Measurements from ENCODE around the gene PHF21A. TPM values are rescaled to one million over a fixed set of nuclear protein-coding genes. Genes with fewer than 3 reads are reported as not detected.
A peak's percentile ranks its signal among the peaks of the same experiment; 100 is the strongest.

The PHF21A gene
- total RNA-seq, 1 experiment from 2014 or later, result 29.4 TPM

DNA sequence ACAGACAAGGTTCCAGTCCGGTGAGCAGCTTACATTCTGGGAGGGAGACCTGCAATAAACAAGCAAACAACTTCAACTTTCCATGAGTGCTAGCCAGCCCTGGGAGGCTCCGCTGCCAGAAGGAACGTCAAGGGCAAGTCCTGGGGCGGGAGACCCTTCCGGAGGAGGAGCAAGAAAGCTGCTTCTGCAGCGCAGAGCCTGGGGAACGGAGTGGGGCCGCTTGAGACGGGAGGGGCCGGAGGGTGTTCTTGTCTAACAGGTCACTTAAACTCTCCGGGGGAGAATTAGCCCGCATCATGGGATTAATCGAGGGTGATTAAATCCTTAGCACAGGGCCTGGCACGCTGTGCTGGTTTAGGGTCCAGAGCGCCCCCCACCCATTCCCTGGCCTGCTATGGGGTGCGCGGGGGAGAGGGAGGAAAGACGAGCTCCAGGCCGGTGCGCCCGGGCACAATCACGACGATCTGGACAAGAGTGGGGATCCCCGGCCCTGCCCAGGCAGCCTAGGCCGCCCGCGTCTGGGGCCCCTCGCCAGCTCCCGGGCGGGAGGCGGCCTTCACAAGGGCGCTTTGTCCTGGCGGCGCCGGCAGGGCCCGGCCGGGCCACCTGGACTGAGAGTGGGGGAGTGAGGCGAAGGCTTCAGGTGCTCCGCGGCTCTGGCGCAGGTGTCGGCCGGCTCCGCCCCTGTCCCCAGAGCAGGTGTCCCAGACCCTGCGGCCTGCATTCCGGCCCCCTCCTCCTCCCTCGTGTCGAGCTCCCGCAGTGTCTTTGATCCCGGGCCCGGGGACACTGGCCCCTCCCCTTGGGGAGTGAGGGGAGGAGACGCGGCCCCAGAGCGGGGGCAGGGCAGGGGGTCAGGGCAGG is 199.5 kb downstream of the PHF21A start (continued):
- TF ChIP-seq, protein P1, sequence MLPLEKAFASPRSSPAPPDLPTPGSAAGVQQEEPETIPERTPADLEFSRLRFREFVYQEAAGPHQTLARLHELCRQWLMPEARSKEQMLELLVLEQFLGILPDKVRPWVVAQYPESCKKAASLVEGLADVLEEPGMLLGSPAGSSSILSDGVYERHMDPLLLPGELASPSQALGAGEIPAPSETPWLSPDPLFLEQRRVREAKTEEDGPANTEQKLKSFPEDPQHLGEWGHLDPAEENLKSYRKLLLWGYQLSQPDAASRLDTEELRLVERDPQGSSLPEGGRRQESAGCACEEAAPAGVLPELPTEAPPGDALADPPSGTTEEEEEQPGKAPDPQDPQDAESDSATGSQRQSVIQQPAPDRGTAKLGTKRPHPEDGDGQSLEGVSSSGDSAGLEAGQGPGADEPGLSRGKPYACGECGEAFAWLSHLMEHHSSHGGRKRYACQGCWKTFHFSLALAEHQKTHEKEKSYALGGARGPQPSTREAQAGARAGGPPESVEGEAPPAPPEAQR (CRISPR knock-in tag; IDR thresholded peaks at IDR 0.05), result no peak
- TF ChIP-seq PRRX2 (CRISPR knock-in tag; IDR thresholded peaks at IDR 0.05), result no peak
- 0 out of 2 replicates have a peak, but pooled peaks have one; percentile 64 for TF ChIP-seq KAT7 (CRISPR knock-in tag; IDR thresholded peaks at IDR 0.05; ENCODE audit: borderline replicate concordance)
- peak; percentile 93; the same call in 1 of the 2 replicates for TF ChIP-seq SP1 (CRISPR knock-in tag; conservative IDR thresholded peaks at IDR 0.05)
- no peak; the same call in 1 of the 2 replicates for TF ChIP-seq ZNF317 (CRISPR knock-in tag; IDR thresholded peaks at IDR 0.05; ENCODE audit: borderline replicate concordance, low read depth)
- peak; percentile 80 for TF ChIP-seq ZNF121 (CRISPR knock-in tag; IDR thresholded peaks at IDR 0.05)
- 0 out of 2 replicates have a peak, but pooled peaks have one; percentile 33 for TF ChIP-seq SMAD3 (CRISPR knock-in tag; IDR thresholded peaks at IDR 0.05; ENCODE audit: borderline replicate concordance)
- TF ChIP-seq GABPB1 (CRISPR knock-in tag; IDR thresholded peaks at IDR 0.05), result peak; percentile 45; the same call in 1 of the 2 replicates
- TF ChIP-seq ZNF423 (CRISPR knock-in tag; IDR thresholded peaks at IDR 0.05), result peak; percentile 63

DNA sequence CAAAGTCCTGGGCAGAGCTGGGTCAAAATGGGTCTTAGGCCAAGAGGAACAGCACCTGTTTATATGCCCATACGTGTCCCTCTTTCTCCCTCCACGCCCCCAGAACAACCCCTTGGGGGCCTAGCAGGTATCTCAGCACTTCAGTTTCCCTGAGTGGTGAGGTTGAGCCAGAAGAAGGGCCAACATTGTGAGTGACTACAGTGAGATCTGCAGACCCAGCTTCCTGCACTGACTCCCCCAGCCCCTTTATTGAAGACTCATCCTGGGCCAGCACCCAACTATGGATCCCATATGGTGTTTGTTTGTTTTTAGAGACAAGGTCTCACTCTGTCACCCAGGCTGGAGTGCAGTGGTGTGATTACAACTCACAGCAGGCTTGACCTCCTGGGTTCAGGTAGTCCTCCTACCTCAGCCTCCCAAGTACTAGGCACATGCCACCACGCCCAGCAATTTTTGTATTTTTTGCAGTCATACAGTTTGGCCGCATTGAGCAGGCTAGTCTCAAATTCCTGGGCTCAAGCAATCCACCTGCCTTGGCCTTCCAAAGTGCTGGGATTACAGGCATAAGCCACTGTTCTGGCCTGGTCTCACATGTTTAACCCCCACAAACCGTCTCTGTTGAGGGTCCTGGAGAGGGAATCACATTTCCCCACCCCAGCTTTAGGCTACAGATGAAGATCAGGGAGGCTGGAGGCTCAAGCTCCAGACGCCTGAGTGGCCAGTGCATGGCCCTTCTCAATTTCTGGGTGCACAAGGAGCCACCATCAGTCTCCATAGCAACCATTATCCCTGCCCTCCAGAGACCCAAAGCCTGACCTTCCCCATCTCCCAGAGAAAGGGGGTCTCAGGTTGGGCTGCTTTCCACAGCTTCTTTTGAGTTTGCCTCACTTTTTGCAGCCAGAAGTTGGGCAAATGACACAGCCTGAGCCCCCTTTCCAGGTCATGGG is 200.4 kb downstream of the PHF21A start:
- DNase-seq (ENCODE audit: low spot score) (no peak), ATAC-seq (no peak)
- Mint-ChIP-seq H3K27me3 (ENCODE audit: low read depth) (peaks cover 2% of the 10 kb centered on the region; the same call in 1 of the 2 replicates), H3K4me1 (peaks cover 39% of the 10 kb centered on the region), H3K4me3 (peak overlapping the region; percentile 72), H3K9me3 (no peaks in the 10 kb centered on the region), H3K27ac (peak overlapping the region; percentile 99), H3K36me3 (peaks cover 5% of the 10 kb centered on the region)
- ChIA-PET CTCF (interaction anchor here (1.2 to 4.0 kb wide), 8 partner anchors 23 to 432 kb away, joined by 3 to 33 read pairs (median 6); no protein-coding TSS in a partner anchor), POLR2A (interaction anchor here (1.0 to 1.6 kb wide), 8 partner anchors 15 to 323 kb away, joined by 3 to 12 read pairs (median 5); no protein-coding TSS in a partner anchor)
- TF ChIP-seq ATF1 (CRISPR knock-in tag; IDR thresholded peaks at IDR 0.05), result no peak
- no peak for TF ChIP-seq SMAD3 (CRISPR knock-in tag; IDR thresholded peaks at IDR 0.05; ENCODE audit: borderline replicate concordance)
- TF ChIP-seq, protein P2, sequence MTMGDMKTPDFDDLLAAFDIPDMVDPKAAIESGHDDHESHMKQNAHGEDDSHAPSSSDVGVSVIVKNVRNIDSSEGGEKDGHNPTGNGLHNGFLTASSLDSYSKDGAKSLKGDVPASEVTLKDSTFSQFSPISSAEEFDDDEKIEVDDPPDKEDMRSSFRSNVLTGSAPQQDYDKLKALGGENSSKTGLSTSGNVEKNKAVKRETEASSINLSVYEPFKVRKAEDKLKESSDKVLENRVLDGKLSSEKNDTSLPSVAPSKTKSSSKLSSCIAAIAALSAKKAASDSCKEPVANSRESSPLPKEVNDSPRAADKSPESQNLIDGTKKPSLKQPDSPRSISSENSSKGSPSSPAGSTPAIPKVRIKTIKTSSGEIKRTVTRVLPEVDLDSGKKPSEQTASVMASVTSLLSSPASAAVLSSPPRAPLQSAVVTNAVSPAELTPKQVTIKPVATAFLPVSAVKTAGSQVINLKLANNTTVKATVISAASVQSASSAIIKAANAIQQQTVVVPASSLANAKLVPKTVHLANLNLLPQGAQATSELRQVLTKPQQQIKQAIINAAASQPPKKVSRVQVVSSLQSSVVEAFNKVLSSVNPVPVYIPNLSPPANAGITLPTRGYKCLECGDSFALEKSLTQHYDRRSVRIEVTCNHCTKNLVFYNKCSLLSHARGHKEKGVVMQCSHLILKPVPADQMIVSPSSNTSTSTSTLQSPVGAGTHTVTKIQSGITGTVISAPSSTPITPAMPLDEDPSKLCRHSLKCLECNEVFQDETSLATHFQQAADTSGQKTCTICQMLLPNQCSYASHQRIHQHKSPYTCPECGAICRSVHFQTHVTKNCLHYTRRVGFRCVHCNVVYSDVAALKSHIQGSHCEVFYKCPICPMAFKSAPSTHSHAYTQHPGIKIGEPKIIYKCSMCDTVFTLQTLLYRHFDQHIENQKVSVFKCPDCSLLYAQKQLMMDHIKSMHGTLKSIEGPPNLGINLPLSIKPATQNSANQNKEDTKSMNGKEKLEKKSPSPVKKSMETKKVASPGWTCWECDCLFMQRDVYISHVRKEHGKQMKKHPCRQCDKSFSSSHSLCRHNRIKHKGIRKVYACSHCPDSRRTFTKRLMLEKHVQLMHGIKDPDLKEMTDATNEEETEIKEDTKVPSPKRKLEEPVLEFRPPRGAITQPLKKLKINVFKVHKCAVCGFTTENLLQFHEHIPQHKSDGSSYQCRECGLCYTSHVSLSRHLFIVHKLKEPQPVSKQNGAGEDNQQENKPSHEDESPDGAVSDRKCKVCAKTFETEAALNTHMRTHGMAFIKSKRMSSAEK (CRISPR knock-in tag; IDR thresholded peaks at IDR 0.05; ENCODE audit: borderline replicate concordance), result no peak
- no peak for TF ChIP-seq RELA (CRISPR knock-in tag; IDR thresholded peaks at IDR 0.05; ENCODE audit: borderline replicate concordance)
- TF ChIP-seq JAZF1 (CRISPR knock-in tag; IDR thresholded peaks at IDR 0.05), result no peak
- TF ChIP-seq NR1H2 (CRISPR knock-in tag; IDR thresholded peaks at IDR 0.05), result no peak
- TF ChIP-seq, protein P1 (CRISPR knock-in tag; IDR thresholded peaks at IDR 0.05), result no peak
- TF ChIP-seq, protein P3, sequence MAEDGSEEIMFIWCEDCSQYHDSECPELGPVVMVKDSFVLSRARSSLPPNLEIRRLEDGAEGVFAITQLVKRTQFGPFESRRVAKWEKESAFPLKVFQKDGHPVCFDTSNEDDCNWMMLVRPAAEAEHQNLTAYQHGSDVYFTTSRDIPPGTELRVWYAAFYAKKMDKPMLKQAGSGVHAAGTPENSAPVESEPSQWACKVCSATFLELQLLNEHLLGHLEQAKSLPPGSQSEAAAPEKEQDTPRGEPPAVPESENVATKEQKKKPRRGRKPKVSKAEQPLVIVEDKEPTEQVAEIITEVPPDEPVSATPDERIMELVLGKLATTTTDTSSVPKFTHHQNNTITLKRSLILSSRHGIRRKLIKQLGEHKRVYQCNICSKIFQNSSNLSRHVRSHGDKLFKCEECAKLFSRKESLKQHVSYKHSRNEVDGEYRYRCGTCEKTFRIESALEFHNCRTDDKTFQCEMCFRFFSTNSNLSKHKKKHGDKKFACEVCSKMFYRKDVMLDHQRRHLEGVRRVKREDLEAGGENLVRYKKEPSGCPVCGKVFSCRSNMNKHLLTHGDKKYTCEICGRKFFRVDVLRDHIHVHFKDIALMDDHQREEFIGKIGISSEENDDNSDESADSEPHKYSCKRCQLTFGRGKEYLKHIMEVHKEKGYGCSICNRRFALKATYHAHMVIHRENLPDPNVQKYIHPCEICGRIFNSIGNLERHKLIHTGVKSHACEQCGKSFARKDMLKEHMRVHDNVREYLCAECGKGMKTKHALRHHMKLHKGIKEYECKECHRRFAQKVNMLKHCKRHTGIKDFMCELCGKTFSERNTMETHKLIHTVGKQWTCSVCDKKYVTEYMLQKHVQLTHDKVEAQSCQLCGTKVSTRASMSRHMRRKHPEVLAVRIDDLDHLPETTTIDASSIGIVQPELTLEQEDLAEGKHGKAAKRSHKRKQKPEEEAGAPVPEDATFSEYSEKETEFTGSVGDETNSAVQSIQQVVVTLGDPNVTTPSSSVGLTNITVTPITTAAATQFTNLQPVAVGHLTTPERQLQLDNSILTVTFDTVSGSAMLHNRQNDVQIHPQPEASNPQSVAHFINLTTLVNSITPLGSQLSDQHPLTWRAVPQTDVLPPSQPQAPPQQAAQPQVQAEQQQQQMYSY (CRISPR knock-in tag; IDR thresholded peaks at IDR 0.05), result no peak
- no peak for TF ChIP-seq SP1 (CRISPR knock-in tag; conservative IDR thresholded peaks at IDR 0.05)
- no peak for TF ChIP-seq ZNF263 (CRISPR knock-in tag; IDR thresholded peaks at IDR 0.05; ENCODE audit: low read depth)
- TF ChIP-seq, protein P4, sequence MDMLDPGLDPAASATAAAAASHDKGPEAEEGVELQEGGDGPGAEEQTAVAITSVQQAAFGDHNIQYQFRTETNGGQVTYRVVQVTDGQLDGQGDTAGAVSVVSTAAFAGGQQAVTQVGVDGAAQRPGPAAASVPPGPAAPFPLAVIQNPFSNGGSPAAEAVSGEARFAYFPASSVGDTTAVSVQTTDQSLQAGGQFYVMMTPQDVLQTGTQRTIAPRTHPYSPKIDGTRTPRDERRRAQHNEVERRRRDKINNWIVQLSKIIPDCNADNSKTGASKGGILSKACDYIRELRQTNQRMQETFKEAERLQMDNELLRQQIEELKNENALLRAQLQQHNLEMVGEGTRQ (CRISPR knock-in tag; IDR thresholded peaks at IDR 0.05), result no peak
- no peak for TF ChIP-seq CREM (CRISPR knock-in tag; IDR thresholded peaks at IDR 0.05)

Measured in WTC11 (cell line).